ENCODE data around the gene IMMP2L.

GRCh38 chr7:111126987-111127386 is 435.3 kb downstream of the IMMP2L start:
- TF ChIP-seq EZH2phosphoT487 (IDR thresholded peaks at IDR 0.05; ENCODE audit: insufficient read depth, low read depth) (no peak), EZH2 (IDR thresholded peaks at IDR 0.05; ENCODE audit: insufficient read depth, poor library complexity, severe bottlenecking) (no peak)

Measured in GM23248 (cell line).